ENCODE results near the gene SLC35E2B. TPM values are rescaled to one million over a fixed set of nuclear protein-coding genes. Genes with fewer than 3 reads are reported as not detected.

SLC35E2B gene
- total RNA-seq, 3 donors from 2014 or later (not counting 1 experiment from before 2014, with no cell fraction given), result 57.6 to 79.9 (median 61.8) TPM

GRCh38 chr1:1630965-1631781, 61.4 kb downstream of the SLC35E2B start:
- H3K36me3 ChIP-seq (ENCODE audit: control insufficient read depth, insufficient read depth, low read length), result peaks cover under 1% of the 10 kb centered on the region
- H3K4me1 Mint-ChIP-seq, result peaks cover 5 to 16% of the 10 kb centered on the region in 2 donors

GRCh38 chr1:1630191-1630964, 62.2 kb downstream of the SLC35E2B start:
- Histone ChIP-seq H3K4me1 (ENCODE audit: control insufficient read depth, insufficient read depth, low read length) (peaks cover 43% of the 10 kb centered on the region), H3K9me3 (ENCODE audit: control insufficient read depth, insufficient read depth, low read length) (no peaks in the 10 kb centered on the region), H3K36me3 (ENCODE audit: control insufficient read depth, insufficient read depth, low read length) (no peaks in the 10 kb centered on the region), H3K27me3 (ENCODE audit: control insufficient read depth, insufficient read depth, low read length) (no peaks in the 10 kb centered on the region), H3K27ac (ENCODE audit: low read length) (peak overlapping the region; percentile 90), H3K4me3 (ENCODE audit: low read length) (peak overlapping the region; percentile 42)
- DNase-seq (peak; percentile 96 to 99), ATAC-seq (peak; percentile 53 to 77 (median 66))
- no peaks in the 10 kb centered on the region for H3K9me3 Mint-ChIP-seq
- H3K27me3 Mint-ChIP-seq (ENCODE audit: low read depth in 2 of 2), result no peaks in the 10 kb centered on the region
- 2% methylated on average over 76 of the region's 81 CpGs for WGBS (ENCODE audit: insufficient coverage)
- intact Hi-C loops (cut with micrococcal nuclease), result no loop called here
- H3K27ac Mint-ChIP-seq, result peak overlapping the region; percentile 93 to 96
- TF ChIP-seq, protein P1, sequence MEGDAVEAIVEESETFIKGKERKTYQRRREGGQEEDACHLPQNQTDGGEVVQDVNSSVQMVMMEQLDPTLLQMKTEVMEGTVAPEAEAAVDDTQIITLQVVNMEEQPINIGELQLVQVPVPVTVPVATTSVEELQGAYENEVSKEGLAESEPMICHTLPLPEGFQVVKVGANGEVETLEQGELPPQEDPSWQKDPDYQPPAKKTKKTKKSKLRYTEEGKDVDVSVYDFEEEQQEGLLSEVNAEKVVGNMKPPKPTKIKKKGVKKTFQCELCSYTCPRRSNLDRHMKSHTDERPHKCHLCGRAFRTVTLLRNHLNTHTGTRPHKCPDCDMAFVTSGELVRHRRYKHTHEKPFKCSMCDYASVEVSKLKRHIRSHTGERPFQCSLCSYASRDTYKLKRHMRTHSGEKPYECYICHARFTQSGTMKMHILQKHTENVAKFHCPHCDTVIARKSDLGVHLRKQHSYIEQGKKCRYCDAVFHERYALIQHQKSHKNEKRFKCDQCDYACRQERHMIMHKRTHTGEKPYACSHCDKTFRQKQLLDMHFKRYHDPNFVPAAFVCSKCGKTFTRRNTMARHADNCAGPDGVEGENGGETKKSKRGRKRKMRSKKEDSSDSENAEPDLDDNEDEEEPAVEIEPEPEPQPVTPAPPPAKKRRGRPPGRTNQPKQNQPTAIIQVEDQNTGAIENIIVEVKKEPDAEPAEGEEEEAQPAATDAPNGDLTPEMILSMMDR (IDR thresholded peaks at IDR 0.05), result no peak
- no peaks in the 10 kb centered on the region for H3K36me3 Mint-ChIP-seq
- H3K4me1 Mint-ChIP-seq, result peaks cover 5 to 23% of the 10 kb centered on the region in 2 donors
- H3K4me3 Mint-ChIP-seq, result peak overlapping the region; percentile 95

More at GRCh38 chr1:1630965-1631781, 61.4 kb downstream of the SLC35E2B start:
- no peaks in the 10 kb centered on the region for H3K9me3 ChIP-seq (ENCODE audit: control insufficient read depth, insufficient read depth, low read length)
- 9% methylated on average over 74 of the region's 79 CpGs for WGBS (ENCODE audit: insufficient coverage)
- TF ChIP-seq, protein P1 (IDR thresholded peaks at IDR 0.05), result no peak
- H3K4me1 ChIP-seq (ENCODE audit: control insufficient read depth, insufficient read depth, low read length), result peaks cover 35% of the 10 kb centered on the region
- Mint-ChIP-seq H3K4me3 (peak overlapping the region; percentile 83), H3K27ac (peak overlapping the region; percentile 93 to 96), H3K36me3 (no peaks in the 10 kb centered on the region), H3K27me3 (ENCODE audit: low read depth in 2 of 2) (no peaks in the 10 kb centered on the region), H3K9me3 (no peaks in the 10 kb centered on the region)
- peak overlapping the region; percentile 90 for H3K27ac ChIP-seq (ENCODE audit: low read length)
- intact Hi-C loops (cut with micrococcal nuclease), result no loop called here
- peak; percentile 72 for DNase-seq
- H3K27me3 ChIP-seq (ENCODE audit: control insufficient read depth, insufficient read depth, low read length), result no peaks in the 10 kb centered on the region
- ATAC-seq, result peak; percentile 2 to 5 (median 5)
- peak overlapping the region; percentile 42 for H3K4me3 ChIP-seq (ENCODE audit: low read length)

DNA sequence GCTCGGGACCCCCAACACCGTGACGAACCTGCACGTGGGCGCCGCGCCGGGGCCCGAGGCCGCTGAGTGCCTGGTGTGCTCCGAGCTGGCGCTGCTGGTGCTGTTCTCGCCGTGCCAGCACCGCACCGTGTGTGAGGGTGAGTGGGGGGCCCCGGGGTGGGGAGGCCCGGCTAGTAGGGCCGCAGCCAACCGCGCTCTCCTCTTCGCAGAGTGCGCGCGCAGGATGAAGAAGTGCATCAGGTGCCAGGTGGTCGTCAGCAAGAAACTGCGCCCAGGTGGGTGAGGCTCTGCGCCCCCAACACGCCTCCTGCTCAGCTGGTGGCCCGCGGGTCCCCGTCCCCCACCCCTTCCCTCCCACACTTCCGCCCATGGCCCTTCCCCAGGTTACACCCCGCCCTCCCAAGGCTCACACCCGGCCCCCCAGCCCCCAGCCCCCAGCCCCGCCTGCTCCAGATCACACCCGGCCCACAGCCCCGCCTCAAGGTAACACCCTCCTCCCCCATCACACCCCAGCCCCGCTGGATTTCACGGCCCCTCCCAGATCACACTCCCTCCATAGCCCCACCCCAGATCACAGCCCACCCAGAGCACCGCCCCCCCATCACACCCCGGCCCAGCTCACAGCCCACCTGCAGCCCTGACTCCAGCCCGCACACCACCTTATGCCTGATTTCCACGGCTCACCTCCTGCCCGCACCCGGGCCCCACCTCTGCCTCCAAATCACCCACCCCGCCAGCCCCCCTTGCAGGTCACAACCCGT, 63.0 kb downstream of the SLC35E2B start:
- Mint-ChIP-seq H3K9me3 (no peaks in the 10 kb centered on the region), H3K4me1 (peaks cover 5 to 28% of the 10 kb centered on the region in 2 donors), H3K36me3 (no peaks in the 10 kb centered on the region), H3K4me3 (peak overlapping the region; percentile 95), H3K27me3 (ENCODE audit: low read depth in 2 of 2) (no peaks in the 10 kb centered on the region), H3K27ac (peak overlapping the region; percentile 93 to 96)
- TF ChIP-seq, protein P1 (IDR thresholded peaks at IDR 0.05), result no peak
- Histone ChIP-seq H3K4me1 (ENCODE audit: control insufficient read depth, insufficient read depth, low read length) (peaks cover 50% of the 10 kb centered on the region), H3K4me3 (ENCODE audit: low read length) (peak overlapping the region; percentile 42), H3K27me3 (ENCODE audit: control insufficient read depth, insufficient read depth, low read length) (no peaks in the 10 kb centered on the region), H3K9me3 (ENCODE audit: control insufficient read depth, insufficient read depth, low read length) (no peaks in the 10 kb centered on the region), H3K27ac (ENCODE audit: low read length) (peak overlapping the region; percentile 74), H3K36me3 (ENCODE audit: control insufficient read depth, insufficient read depth, low read length) (no peaks in the 10 kb centered on the region)
- ATAC-seq (peak; percentile 68 to 85 (median 70)), DNase-seq (peak; percentile 85 to 90)
- WGBS (ENCODE audit: insufficient coverage), result 12% methylated on average over 46 of the region's 48 CpGs
- intact Hi-C loops (cut with micrococcal nuclease), result no loop called here

Data from natural killer cell (primary cell).